Activated CD8-positive, alpha-beta memory T cell treated with anti-CD3 and anti-CD28 coated beads, Interleukin-2, amount 50 U/mL, for 4 hours (primary cell): ENCODE measurements around the gene ARMC3.

Source experiments
- DNase-seq: peaks from one replicate; pipeline ENCODE4 v3.0.0-alpha.2; 2020

Gene ARMC3

DNA sequence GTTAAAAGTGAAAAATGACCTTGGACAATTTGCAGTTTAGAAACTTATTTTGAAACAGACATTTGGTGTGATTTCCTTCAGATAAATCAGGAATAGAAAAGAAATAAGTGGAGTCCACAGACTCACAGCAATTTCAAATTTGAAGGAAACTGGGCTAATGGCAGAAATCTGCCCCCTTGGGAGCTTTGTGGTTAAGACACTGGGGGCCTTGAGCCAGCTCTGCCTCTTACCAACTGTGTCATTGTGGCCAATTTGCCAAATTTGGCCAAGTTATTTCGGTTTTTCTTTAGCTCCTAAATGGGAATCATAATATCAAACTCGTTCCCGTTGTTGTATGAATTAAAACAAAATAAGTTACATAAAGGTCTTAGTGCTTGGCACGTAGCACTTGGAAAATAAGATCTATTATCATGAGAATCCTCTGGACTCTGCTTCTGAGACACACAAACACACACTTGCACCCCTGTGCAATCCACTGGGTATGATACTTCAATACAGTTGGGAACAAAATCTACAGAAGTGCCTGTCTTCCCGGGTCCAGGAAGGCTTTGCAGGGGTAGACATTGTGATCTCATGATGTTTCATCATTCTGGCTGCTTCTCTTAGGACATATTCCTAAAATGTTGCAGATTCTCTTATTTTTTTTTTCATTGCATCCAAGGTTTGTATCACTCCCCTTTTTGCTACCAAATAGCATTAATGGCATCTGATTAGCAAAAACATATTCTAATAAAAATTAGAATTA is 4.9 kb downstream of the ARMC3 start:
- DNase-seq: no peak

GRCh38 chr10:22934726-22935125 is 6.9 kb downstream of the ARMC3 start:
- no peak for DNase-seq

DNA sequence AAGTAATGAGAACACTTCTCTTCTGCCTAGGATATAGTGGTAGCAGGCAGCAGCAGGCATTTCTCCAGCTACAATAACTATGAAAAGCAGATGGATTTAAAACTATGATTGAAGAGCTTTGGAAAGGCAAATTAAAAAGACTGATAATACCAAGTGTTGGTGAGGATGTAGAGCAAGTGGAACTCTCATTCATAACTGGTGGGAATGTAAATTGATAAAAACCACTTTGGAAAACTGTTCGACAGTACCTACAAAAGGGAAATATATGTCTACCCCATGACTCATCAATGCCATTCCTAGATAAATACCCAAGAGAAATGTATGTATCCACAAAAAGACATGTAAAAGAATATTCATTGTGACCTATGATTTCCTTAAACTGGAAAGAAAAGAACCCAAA is 14.6 kb downstream of the ARMC3 start:
- no peak for DNase-seq

DNA sequence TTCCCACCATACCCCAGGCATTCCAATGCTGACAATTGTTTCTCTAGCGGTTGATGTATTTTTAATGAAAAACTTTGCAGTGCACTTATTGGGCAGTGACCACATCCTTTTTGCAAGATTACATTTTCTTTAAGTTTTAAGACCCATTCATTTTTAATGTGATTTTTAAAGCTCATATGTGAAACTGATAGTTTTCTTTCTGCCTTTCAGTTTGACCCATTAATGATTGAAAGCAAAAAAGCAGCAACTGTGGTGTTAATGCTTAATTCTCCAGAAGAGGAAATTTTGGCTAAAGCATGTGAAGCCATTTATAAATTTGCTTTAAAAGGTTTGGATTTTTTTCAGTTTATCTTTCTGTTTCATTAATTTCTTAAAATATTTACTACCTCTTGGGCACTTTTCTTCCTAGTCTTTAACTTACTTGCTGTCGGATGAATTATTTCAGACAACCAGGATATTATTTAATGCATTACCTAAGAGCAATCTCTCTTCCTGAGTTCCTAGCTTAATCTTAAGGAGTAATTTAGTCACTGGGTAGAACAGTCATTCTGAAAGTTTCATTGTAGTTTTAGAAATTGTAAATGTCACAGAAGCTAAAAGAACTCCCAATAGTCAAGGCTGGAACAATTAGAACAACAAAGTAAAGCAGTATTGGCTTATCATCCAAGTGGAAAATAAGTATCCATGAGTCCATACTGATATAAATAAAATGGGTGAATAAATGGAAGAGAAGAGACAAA is 18.3 kb downstream of the ARMC3 start:
- no peak for DNase-seq

DNA sequence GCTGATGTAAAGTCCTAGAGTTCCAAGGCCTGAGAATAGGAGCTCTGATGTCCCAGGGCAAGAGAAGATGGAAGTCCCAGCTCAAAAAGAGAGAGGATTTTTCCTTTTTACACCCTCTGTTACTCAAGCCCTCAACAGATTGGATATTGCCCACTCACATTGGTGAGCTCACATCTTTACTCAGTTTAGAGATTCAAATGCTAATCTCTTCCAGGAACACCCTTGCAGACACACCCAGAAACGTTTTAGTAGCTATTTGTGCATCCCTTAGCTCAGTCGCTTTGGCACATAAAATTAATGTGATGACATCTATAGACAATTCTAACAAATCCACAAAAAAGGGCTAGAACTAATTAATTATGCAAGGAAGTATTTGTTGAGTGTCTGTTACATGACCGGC is 27.1 kb downstream of the ARMC3 start:
- DNase-seq: no peak

GRCh38 chr10:22958338-22958737 is 30.5 kb downstream of the ARMC3 start:
- DNase-seq: no peak

DNA sequence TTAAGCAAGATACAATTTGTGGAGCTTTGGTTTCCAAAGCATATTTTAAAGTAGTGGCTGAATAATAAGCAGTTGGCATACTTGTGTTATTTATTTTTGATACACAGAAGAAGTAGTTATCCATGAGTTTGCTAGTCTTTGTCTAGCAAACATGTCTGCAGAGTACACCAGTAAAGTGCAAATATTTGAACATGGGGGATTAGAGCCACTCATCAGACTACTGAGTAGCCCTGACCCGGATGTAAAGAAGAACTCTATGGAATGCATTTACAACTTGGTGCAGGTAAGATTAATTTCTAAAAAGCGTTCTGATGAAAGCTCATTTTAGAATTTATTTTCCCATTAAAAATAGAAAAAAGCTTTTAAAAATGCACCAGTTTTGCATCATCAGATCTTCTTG is 31.4 kb downstream of the ARMC3 start:
- no peak for DNase-seq

DNA sequence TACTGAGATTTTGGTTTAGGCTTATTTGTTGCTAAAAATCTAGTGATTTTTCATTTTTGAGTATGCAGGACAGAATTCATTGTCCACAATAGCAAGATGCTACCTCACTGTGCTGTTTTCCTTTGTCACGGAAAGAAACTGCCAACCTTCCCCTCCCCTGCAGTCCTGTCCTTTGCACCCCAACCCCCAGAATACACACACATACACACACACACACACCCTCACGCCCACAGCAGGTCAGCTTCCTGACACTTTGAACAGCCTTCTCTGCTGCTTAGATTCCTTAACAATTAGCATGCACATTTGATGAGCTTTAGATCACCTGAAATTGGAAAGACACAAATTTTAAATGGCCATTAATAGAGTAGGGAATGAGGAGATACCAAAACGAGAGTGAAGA is 32.1 kb downstream of the ARMC3 start:
- no peak for DNase-seq

DNA sequence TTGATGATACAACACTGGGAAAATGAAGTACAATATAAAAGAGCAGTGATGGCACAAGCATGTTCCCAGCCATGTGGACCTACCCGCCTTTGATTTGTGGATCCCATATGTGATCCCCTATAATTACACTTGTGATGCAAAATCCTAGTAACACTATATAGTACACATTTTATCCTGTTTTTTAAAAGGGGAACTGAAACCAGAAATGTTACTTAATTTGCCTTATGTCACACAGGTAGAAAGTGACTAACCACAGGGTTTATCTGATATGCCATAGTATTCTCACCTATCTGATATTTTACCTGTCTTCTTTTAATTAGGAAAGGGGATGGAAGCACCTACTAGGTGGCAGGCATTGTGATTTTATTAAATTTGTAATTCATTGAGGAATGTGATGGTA is 35.0 kb downstream of the ARMC3 start:
- DNase-seq: no peak

- no peak for DNase-seq
Measured at GRCh38 chr10:22969704-22970103, 41.9 kb downstream of the ARMC3 start.

DNA sequence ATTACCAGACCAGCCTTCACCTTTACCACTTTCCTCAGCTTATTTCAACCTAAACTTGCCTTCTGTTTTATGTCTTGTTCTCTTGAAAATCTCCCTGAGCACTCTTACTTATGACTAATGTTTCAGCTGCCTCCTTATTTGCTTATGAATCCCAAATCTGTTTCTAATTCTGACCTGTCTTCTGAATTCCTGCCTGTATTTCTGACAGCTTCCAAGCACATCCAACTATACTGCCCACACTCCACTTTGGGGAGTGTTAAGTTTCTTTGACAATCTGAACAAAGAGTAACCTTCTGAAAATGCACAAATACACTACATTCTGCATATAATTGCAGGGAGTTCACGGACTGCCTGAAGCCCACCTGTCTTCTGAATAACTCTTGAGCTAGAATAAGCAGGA is 48.7 kb downstream of the ARMC3 start:
- DNase-seq: no peak

DNA sequence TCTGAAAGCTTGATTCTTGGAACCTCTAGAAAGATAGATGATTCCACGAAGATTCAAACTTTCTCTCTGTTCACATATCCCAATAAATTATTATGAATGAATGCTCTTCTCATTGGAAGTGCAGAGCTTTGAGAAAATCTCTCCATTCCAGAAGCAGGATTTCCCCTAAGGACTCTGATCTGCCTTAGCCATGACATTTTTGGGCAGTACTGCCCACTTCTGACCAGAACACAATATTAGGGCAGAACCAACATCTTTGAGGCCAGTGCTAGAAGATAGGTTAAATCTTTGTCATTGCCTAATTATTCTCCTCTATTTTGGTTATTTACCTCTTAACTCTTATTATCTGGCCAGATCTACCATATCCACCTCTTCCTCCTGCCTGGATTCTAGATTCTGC is 49.9 kb downstream of the ARMC3 start:
- no peak for DNase-seq

DNA sequence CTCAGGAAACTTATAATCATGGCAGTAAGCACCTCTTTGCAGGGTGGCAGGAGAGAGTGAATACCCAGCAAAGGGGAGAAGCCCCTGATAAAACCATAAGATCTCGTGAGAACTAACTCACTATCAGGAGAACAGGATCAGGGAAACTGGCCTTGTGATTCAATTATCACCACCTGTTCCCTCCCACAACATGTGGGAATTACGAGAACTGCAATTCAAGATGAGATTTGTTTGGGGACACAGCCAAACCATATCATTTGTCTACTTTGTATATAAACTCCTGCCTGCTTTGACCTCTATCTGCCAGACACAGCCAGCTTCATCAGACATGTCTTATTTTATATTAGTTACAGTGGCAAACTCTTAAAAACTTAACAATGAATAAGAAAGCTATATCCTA is 50.4 kb downstream of the ARMC3 start:
- DNase-seq: no peak

DNA sequence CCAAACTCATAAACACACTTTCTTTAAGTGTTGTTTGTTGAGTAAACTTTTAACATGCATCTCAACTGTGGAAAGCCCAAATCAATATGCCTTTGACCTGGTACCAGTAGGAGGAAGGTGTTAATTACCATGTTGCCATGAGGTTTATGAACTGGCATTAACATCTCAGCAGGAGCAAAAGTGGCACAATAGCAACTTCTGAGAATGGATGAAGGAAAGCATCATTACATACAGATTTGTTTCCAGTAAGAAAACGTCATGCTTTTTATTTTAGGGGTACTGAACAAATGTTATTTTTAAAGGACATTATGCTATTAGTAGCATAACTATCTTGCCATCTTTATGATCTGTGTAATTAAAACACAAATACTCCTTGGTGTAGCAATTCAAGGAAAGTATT is 51.1 kb downstream of the ARMC3 start:
- DNase-seq: no peak

DNA sequence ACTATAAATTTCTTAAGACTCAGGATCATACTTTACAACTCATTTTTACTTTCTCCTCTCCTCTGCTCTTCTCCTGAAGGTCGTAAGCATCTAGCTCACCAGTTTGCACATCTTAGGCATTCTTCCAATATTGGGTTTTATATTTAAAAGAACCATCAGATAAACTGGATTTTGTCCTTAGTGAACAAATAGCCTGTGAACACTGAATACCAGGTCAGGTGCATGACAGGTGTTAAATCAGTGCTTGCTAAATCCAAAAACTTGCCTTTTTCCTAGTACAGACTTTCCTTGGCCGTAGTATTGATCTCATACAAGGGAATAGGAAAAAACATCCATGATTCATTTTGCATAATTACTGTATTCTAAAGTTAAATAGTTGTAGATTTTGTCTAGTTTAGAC is 53.0 kb downstream of the ARMC3 start:
- no peak for DNase-seq

DNA sequence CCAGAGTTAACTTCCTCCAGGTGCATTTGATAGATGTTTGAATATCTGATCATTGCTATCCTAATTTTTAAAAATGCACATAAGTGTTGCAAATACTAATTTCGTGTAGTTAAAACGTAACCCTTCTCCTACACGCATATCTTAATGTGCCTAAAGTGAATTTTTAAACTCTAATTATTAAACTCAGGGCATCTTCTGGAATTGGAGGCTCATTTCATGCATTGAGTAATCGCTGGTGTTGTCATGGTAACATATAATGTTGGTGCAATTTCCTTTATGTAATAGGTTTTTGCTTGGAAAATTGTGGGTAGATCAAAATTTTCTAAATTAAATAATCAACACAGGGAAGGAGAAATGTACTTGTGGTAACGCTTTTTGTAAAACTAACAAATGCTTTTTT is 56.2 kb downstream of the ARMC3 start:
- DNase-seq: no peak

DNA sequence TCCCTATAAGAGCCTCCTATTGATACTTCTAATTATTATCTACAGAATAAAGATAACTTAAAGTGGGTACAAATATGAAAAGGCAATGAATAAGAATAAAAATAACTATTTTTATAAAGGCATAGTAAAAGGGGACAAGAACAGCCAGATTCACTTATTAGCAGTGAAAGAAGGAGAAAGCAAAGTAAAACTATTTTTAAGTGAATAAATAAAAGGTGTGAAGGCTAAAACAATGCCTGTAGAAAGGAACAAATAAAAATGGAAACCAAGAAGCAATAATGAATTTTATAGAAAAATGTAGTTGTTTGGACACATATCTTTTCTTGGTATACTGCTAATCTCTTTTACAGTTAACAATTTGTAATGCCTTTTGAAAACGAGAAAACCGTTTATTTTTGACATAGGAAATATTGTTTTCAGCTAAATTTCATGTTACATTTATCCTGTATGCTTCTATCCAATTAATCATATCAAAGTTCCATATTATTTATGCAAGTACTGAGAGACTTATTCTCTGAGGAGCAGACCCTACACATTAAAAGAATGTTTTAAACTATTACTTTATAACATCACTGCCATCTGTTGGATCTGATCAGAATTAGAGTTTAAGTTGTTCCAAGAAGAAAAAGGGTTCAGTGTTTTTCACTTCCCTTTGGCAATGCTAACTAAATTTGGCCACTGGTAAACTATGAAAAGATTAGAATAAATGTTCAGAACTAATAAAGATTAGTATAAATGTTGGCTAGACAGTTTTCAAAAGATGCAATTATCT is 59.1 kb downstream of the ARMC3 start:
- no peak for DNase-seq

DNA sequence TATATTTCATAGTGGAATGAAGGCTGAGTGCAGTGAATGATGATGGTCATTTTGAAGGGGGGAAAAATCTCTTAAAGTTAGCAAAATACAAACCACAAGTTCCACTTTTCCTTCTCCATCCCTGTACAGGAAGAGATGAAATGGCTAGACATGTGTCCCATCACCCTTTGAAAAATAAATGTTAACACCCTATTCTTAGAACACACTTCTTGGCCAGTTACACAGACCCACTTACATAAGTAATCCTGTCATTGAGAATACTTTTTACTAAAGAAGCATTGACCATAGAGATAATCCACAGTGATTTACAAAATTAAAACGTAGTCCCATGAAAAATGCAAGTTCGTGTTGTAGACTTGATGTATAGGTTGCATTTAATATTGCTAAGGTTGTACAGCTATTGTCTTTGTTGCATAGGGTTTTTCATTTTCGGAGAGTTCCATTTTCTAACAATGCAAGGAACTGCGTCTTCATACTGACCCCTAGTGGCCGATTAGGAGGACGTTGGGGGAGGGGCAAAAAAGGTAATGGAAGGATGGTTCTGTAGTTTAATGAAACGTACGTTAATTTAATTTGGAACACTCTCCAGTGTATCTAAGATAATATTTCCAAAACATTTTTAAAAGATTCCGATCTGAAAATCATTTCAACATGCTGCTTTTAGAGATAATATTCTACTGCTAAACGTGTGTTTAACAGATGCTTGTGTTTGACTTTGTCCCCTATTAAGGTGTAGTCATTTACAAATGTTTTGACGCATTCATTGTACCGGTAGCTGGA is 60.9 kb downstream of the ARMC3 start:
- peak; percentile 68 for DNase-seq

DNA sequence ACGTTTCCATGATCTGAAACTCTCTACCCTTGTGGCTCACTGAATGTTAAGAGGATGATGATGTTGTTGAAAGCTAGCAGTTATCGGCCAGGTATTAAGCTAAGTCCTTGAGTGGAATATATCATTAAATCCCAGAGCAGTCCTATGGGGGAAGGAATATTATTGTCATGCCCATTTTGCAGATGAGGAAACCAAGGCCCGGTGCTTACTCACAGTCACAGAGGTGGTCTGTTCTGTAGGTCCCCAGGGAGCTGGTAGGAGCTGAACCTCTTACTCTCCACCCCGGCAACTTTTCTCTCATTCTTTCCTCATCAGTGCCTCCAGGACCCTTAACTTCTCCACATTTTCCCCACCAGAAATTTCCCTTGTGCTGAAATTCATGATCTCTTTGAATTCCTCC is 62.6 kb downstream of the ARMC3 start:
- DNase-seq: no peak

GRCh38 chr10:22992075-22992474 is 64.2 kb downstream of the ARMC3 start:
- DNase-seq: peak; percentile 16

DNA sequence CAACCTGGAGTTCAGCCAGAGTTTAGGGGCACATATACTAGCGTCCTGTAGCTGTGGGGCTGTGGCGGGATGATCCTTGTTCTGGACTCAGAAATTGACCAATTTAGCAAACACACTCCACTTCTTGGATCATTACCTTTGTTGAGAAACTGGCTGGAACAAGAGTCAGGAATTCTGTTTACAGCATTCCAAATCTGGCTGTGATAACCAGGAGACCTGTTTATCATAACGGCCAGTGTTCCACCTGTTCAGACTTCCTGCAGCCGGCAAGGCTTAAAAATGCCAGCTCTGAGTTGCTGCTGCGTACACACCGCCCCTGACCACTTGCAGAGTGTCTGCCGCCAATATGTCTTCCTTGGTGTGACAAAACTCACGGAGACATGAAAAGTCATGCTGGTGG is 64.8 kb downstream of the ARMC3 start:
- no peak for DNase-seq

DNA sequence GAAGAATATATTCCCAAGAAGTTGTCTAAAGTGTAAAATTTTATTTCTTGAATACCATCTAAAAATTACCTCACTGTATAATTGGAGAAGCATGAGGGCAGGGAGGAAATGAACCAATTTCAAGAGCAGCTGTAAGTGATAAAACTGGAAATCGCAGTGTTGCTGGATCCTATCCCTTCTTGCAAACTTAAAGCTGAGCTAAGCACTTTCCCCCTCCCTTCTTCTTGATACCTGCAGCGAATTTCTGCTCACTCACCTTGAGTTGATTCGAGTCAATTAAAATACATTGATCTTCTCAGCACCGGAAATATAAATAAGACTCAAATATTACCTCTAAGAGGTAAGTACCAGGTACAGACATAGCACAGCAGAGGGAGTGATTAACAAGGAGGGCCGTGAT is 65.5 kb downstream of the ARMC3 start:
- DNase-seq: no peak

GRCh38 chr10:22997096-22997495 is 69.2 kb downstream of the ARMC3 start:
- no peak for DNase-seq
